HepG2 (cell line): ENCODE results near the gene LRRC4C. TPM values are rescaled to one million over a fixed set of nuclear protein-coding genes. Genes with fewer than 3 reads are reported as not detected.

ENCODE experiments used
- CENPT ChIP-seq: sonication (generic); formaldehyde crosslinking; IDR thresholded peaks from 2 replicates; pipeline ENCODE4 v1.8.0; 2022; ENCODE audit warnings: low read depth, mild to moderate bottlenecking, moderate library complexity, missing genetic modification reagents
- HNF4A ChIP-seq: sonication (generic); formaldehyde crosslinking; IDR thresholded peaks from 2 replicates; pipeline ENCODE4 v1.4.0; 2020; ENCODE audit warnings: missing genetic modification reagents
- KLF16 ChIP-seq, 2 experiments: sonication (generic) in 1 of 2; formaldehyde crosslinking in 1 of 2; IDR thresholded peaks; 2 replicates each; pipeline versions ENCODE4 v1.6.1 to v1.8.0; 2016 to 2023; ENCODE audit warnings: missing genetic modification reagents in 2 of 2, missing compliant biosample characterization in 1 of 2
- MAZ ChIP-seq, 2 experiments: sonication (generic) in 1 of 2; formaldehyde crosslinking in 1 of 2; IDR thresholded peaks; 2 replicates each; pipeline versions ENCODE4 v1.5.0 to v1.6.1; 2012 to 2020; ENCODE audit warnings: low read depth in 2 of 2, mild to moderate bottlenecking in 2 of 2, borderline replicate concordance in 1 of 2, improper control_type of control experiment in 1 of 2, low read length in 1 of 2, missing genetic modification reagents in 1 of 2, moderate library complexity in 1 of 2
- ONECUT2 ChIP-seq: sonication (generic); formaldehyde crosslinking; IDR thresholded peaks from 2 replicates; pipeline ENCODE4 v1.4.0; 2020; ENCODE audit warnings: missing genetic modification reagents
- POLR2A ChIP-seq, 2 experiments: IDR thresholded peaks; 2 replicates each; pipeline ENCODE4 v1.6.1; 2011; ENCODE audit warnings: low read depth in 2 of 2, low read length in 2 of 2, mild to moderate bottlenecking in 1 of 2, moderate library complexity in 1 of 2; ENCODE audit not compliant: insufficient read depth in 1 of 2
- RAD51 ChIP-seq: fragments of 450-650 bp; IDR thresholded peaks from 2 replicates; pipeline ENCODE4 v1.6.1; 2016; ENCODE audit warnings: borderline replicate concordance
- YEATS2 ChIP-seq: sonication (generic); formaldehyde crosslinking; IDR thresholded peaks from 2 replicates; pipeline ENCODE4 v1.4.0; 2020; ENCODE audit warnings: missing genetic modification reagents, borderline replicate concordance
- ZNF10 ChIP-seq: sonication (generic); formaldehyde crosslinking; IDR thresholded peaks from 2 replicates; pipeline ENCODE4 v1.4.0; 2020; ENCODE audit warnings: mild to moderate bottlenecking, low read depth, missing genetic modification reagents, borderline replicate concordance
- ZNF337 ChIP-seq: sonication (generic); formaldehyde crosslinking; IDR thresholded peaks from 2 replicates; pipeline ENCODE4 v1.5.1; 2020; ENCODE audit warnings: missing genetic modification reagents, low read depth, mild to moderate bottlenecking, borderline replicate concordance
- ZNF501 ChIP-seq: sonication (generic); formaldehyde crosslinking; IDR thresholded peaks from 2 replicates; pipeline ENCODE4 v1.5.1; 2020; ENCODE audit warnings: mild to moderate bottlenecking, moderate library complexity, missing genetic modification reagents
- ZNF777 ChIP-seq: sonication (generic); formaldehyde crosslinking; IDR thresholded peaks from 2 replicates; pipeline ENCODE4 v1.4.0; 2020; ENCODE audit warnings: missing genetic modification reagents
- ZSCAN22 ChIP-seq: sonication (generic); formaldehyde crosslinking; IDR thresholded peaks from 2 replicates; pipeline ENCODE4 v1.4.0; 2020; ENCODE audit warnings: mild to moderate bottlenecking, missing genetic modification reagents
- polyA plus RNA-seq, 8 experiments: library from polyadenylated mRNA; depleted of rRNA in 3 of 8; stranded (reverse) in 7 of 8; unstranded in 1 of 8; fragments of >200 nt; fragmentation: Illumina TruSeq in 4 of 8; extraction: Trizol in 4 of 8; gene quantifications; 2 replicates each; pipeline versions ENCODE4 v1.2.1 to v1.2.3, GENCODE V29; 2011 to 2016; ENCODE audit warnings: low read depth in 4 of 8, missing spikeins in 1 of 8, mixed read lengths in 1 of 8; ENCODE audit not compliant: insufficient read depth in 1 of 8
- total RNA-seq, 5 experiments: library from RNA; depleted of rRNA; stranded (reverse); fragments of >200 nt; fragmentation: Illumina TruSeq; extraction: Trizol; gene quantifications; 2 replicates each; pipeline ENCODE4 v1.2.3, GENCODE V29; 2016; ENCODE audit warnings: low read depth in 1 of 5
- TF ChIP-seq, protein P1 (sequence below): sonication (generic); formaldehyde crosslinking; IDR thresholded peaks from 2 replicates; pipeline ENCODE4 v1.8.0; 2022; ENCODE audit warnings: mild to moderate bottlenecking, missing genetic modification reagents, moderate library complexity
- TF ChIP-seq, protein P2 (sequence below): IDR thresholded peaks from 2 replicates; pipeline ENCODE4 v1.6.1; 2016; ENCODE audit warnings: control low read depth
- TF ChIP-seq, protein P3 (sequence below): sonication (generic); formaldehyde crosslinking; IDR thresholded peaks from 2 replicates; pipeline ENCODE4 v1.4.0; 2020; ENCODE audit warnings: missing genetic modification reagents
- TF ChIP-seq, protein P4 (sequence below): sonication (generic); formaldehyde crosslinking; IDR thresholded peaks from 2 replicates; pipeline ENCODE4 v1.4.0; 2020; ENCODE audit warnings: mild to moderate bottlenecking, low read depth, missing genetic modification reagents
- TF ChIP-seq, protein P5 (sequence below): sonication (generic); formaldehyde crosslinking; IDR thresholded peaks from 2 replicates; pipeline ENCODE4 v1.8.0; 2022; ENCODE audit warnings: mild to moderate bottlenecking, missing genetic modification reagents, moderate library complexity
- TF ChIP-seq, protein P6 (sequence below): IDR thresholded peaks from 2 replicates; pipeline ENCODE4 v1.6.1; 2016; ENCODE audit warnings: missing compliant biosample characterization, missing genetic modification reagents, borderline replicate concordance
- TF ChIP-seq, protein P7 (sequence below): sonication (generic); formaldehyde crosslinking; IDR thresholded peaks from 2 replicates; pipeline ENCODE4 v1.4.0; 2020; ENCODE audit warnings: mild to moderate bottlenecking, missing genetic modification reagents

Gene LRRC4C
- total and polyA plus RNA-seq, 2 of the 13 experiments (the other 11 are each of a cell fraction or from before 2014, with no cell fraction given), result not detected

DNA sequence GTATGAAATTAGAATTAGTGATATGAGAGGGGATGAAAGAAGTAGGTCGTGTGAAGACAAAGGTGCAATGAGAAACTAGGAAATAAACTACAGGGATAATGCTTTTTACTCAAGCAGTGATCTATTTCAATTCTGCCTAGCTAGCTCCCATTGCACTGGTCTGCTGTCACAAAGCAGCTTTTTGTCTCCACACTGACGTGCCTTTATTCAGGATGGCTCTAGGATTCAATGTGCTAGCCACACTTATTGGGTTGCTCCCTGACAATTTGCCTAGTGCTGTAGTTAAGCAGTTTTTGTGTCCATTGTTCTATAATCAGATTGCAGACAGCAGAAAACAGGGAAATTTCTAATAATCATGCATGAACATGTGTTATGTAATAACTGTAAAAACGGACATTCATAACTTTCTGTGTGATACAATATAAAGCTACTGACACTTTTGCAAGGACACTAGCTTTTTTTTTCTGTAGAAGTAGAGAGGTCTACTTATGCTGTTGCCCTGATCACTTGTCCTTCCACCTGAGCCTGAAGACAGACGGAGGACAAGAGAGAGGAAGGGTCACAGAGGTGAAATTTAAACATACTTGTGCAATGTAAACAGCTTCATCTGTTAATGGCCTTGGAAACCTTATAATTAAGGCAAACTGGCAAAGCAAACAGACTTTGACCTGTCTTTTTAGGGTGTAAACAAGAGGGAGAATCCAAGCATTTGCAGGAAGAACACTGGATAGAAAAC, 269.6 kb downstream of the LRRC4C start (continued):
- no peak for TF ChIP-seq ZSCAN22 (CRISPR knock-in tag)
- TF ChIP-seq, protein P1, sequence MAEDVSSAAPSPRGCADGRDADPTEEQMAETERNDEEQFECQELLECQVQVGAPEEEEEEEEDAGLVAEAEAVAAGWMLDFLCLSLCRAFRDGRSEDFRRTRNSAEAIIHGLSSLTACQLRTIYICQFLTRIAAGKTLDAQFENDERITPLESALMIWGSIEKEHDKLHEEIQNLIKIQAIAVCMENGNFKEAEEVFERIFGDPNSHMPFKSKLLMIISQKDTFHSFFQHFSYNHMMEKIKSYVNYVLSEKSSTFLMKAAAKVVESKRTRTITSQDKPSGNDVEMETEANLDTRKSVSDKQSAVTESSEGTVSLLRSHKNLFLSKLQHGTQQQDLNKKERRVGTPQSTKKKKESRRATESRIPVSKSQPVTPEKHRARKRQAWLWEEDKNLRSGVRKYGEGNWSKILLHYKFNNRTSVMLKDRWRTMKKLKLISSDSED (CRISPR knock-in tag), result no peak
- no peak for TF ChIP-seq ZNF777 (CRISPR knock-in tag)
- TF ChIP-seq, protein P2, sequence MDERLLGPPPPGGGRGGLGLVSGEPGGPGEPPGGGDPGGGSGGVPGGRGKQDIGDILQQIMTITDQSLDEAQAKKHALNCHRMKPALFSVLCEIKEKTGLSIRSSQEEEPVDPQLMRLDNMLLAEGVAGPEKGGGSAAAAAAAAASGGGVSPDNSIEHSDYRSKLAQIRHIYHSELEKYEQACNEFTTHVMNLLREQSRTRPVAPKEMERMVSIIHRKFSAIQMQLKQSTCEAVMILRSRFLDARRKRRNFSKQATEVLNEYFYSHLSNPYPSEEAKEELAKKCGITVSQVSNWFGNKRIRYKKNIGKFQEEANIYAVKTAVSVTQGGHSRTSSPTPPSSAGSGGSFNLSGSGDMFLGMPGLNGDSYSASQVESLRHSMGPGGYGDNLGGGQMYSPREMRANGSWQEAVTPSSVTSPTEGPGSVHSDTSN (CRISPR knock-in tag), result no peak
- no peak for TF ChIP-seq MAZ (IDR thresholded peaks at IDR 0.05; ENCODE audit: borderline replicate concordance, low read depth, low read length)
- TF ChIP-seq MAZ (CRISPR knock-in tag; IDR thresholded peaks at IDR 0.05; ENCODE audit: low read depth), result no peak
- no peak for TF ChIP-seq CENPT
- TF ChIP-seq, protein P3, sequence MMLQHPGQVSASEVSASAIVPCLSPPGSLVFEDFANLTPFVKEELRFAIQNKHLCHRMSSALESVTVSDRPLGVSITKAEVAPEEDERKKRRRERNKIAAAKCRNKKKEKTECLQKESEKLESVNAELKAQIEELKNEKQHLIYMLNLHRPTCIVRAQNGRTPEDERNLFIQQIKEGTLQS, result no peak
- no peak for TF ChIP-seq POLR2A (IDR thresholded peaks at IDR 0.05; ENCODE audit: insufficient read depth in 1 of 2, low read depth in 2 of 2, low read length in 2 of 2)
- no peak for TF ChIP-seq ZNF501
- TF ChIP-seq KLF16 (CRISPR knock-in tag; IDR thresholded peaks at IDR 0.05), result peak in 1 of 2 experiments; percentile 38; a peak in 1 of 4 replicates
- TF ChIP-seq, protein P4, sequence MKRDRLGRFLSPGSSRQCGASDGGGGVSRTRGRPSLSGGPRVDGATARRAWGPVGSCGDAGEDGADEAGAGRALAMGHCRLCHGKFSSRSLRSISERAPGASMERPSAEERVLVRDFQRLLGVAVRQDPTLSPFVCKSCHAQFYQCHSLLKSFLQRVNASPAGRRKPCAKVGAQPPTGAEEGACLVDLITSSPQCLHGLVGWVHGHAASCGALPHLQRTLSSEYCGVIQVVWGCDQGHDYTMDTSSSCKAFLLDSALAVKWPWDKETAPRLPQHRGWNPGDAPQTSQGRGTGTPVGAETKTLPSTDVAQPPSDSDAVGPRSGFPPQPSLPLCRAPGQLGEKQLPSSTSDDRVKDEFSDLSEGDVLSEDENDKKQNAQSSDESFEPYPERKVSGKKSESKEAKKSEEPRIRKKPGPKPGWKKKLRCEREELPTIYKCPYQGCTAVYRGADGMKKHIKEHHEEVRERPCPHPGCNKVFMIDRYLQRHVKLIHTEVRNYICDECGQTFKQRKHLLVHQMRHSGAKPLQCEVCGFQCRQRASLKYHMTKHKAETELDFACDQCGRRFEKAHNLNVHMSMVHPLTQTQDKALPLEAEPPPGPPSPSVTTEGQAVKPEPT (CRISPR knock-in tag), result no peak
- TF ChIP-seq HNF4A (CRISPR knock-in tag), result peak; percentile 93
- TF ChIP-seq RAD51, result no peak
- no peak for TF ChIP-seq ONECUT2
- TF ChIP-seq, protein P5, sequence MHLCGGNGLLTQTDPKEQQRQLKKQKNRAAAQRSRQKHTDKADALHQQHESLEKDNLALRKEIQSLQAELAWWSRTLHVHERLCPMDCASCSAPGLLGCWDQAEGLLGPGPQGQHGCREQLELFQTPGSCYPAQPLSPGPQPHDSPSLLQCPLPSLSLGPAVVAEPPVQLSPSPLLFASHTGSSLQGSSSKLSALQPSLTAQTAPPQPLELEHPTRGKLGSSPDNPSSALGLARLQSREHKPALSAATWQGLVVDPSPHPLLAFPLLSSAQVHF, result no peak
- TF ChIP-seq ZNF337 (CRISPR knock-in tag), result no peak
- TF ChIP-seq, protein P6, sequence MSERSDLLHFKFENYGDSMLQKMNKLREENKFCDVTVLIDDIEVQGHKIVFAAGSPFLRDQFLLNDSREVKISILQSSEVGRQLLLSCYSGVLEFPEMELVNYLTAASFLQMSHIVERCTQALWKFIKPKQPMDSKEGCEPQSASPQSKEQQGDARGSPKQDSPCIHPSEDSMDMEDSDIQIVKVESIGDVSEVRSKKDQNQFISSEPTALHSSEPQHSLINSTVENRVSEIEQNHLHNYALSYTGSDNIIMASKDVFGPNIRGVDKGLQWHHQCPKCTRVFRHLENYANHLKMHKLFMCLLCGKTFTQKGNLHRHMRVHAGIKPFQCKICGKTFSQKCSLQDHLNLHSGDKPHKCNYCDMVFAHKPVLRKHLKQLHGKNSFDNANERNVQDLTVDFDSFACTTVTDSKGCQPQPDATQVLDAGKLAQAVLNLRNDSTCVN (CRISPR knock-in tag), result no peak
- TF ChIP-seq, protein P7, sequence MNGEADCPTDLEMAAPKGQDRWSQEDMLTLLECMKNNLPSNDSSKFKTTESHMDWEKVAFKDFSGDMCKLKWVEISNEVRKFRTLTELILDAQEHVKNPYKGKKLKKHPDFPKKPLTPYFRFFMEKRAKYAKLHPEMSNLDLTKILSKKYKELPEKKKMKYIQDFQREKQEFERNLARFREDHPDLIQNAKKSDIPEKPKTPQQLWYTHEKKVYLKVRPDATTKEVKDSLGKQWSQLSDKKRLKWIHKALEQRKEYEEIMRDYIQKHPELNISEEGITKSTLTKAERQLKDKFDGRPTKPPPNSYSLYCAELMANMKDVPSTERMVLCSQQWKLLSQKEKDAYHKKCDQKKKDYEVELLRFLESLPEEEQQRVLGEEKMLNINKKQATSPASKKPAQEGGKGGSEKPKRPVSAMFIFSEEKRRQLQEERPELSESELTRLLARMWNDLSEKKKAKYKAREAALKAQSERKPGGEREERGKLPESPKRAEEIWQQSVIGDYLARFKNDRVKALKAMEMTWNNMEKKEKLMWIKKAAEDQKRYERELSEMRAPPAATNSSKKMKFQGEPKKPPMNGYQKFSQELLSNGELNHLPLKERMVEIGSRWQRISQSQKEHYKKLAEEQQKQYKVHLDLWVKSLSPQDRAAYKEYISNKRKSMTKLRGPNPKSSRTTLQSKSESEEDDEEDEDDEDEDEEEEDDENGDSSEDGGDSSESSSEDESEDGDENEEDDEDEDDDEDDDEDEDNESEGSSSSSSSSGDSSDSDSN, result no peak
- no peak for TF ChIP-seq ZNF10
- TF ChIP-seq YEATS2 (CRISPR knock-in tag), result no peak
